Neural cell (in vitro differentiated cells): ENCODE results near the gene MDM2.

Source experiments
- EP300 ChIP-seq: fragments of 450-650 bp; conservative IDR thresholded peaks from 2 replicates; pipeline ENCODE4 v1.6.1; 2014; ENCODE audit warnings: antibody characterized with exemption, mild to moderate bottlenecking, moderate library complexity; ENCODE audit not compliant: poor library complexity, severe bottlenecking
- EZH2 ChIP-seq: fragments of 200-600, 300-800 bp; shearing (Covaris generic), sonication (generic); IDR thresholded peaks from 2 replicates; pipeline ENCODE4 v1.6.1; 2014; ENCODE audit warnings: antibody characterized with exemption, low read length, borderline replicate concordance, mild to moderate bottlenecking; ENCODE audit not compliant: insufficient read depth, poor library complexity, severe bottlenecking
- MXI1 ChIP-seq: fragments of 450-650 bp; conservative IDR thresholded peaks from 2 replicates; pipeline ENCODE4 v1.6.1; 2014; ENCODE audit warnings: antibody characterized with exemption, mild to moderate bottlenecking; ENCODE audit not compliant: poor library complexity, severe bottlenecking
- POLR2AphosphoS5 ChIP-seq: IDR thresholded peaks from 2 replicates; pipeline ENCODE4 v1.6.1; 2012
- RAD21 ChIP-seq: fragments of 450-650 bp; conservative IDR thresholded peaks from 2 replicates; pipeline ENCODE4 v1.6.1; 2014; ENCODE audit warnings: antibody characterized with exemption, mild to moderate bottlenecking, moderate library complexity
- SMC3 ChIP-seq: fragments of 450-650 bp; conservative IDR thresholded peaks from 2 replicates; pipeline ENCODE4 v1.6.1; 2014; ENCODE audit warnings: antibody characterized with exemption, mild to moderate bottlenecking, moderate library complexity; ENCODE audit not compliant: poor library complexity
- TAF1 ChIP-seq: IDR thresholded peaks from 2 replicates; pipeline ENCODE4 v1.6.1; 2012; ENCODE audit warnings: low read depth
- TF ChIP-seq, protein P1 (sequence below): fragments of 450-650 bp; IDR thresholded peaks from 2 replicates; pipeline ENCODE4 v1.5.1; 2014; ENCODE audit warnings: antibody characterized with exemption, mild to moderate bottlenecking, moderate library complexity; ENCODE audit not compliant: poor library complexity, severe bottlenecking
- TF ChIP-seq, protein P2 (sequence below): IDR thresholded peaks from 2 replicates; pipeline ENCODE4 v1.6.1; 2012; ENCODE audit warnings: borderline replicate concordance

DNA sequence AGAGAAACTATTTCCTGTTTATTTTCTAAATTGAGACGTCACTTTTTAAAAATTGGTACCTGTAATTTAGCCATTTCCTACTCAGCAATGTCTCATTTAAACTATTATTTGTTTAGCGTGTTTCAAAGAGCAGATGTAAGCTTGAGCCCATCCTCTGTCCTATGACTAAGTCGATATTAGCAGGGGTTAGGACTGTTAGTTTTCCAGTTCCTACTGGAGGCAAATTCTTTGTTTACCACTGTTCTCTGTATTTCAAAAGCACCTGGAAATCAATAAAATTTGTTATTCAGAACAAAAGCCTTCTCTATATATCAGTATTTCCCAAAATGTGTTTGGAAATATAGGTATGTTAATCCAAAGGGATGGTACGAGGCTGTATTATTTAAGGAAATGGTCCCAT is 42.4 kb downstream of the MDM2 start:
- TF ChIP-seq POLR2AphosphoS5, result no peak
- TF ChIP-seq, protein P1, sequence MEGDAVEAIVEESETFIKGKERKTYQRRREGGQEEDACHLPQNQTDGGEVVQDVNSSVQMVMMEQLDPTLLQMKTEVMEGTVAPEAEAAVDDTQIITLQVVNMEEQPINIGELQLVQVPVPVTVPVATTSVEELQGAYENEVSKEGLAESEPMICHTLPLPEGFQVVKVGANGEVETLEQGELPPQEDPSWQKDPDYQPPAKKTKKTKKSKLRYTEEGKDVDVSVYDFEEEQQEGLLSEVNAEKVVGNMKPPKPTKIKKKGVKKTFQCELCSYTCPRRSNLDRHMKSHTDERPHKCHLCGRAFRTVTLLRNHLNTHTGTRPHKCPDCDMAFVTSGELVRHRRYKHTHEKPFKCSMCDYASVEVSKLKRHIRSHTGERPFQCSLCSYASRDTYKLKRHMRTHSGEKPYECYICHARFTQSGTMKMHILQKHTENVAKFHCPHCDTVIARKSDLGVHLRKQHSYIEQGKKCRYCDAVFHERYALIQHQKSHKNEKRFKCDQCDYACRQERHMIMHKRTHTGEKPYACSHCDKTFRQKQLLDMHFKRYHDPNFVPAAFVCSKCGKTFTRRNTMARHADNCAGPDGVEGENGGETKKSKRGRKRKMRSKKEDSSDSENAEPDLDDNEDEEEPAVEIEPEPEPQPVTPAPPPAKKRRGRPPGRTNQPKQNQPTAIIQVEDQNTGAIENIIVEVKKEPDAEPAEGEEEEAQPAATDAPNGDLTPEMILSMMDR, result no peak
- TF ChIP-seq, protein P2, sequence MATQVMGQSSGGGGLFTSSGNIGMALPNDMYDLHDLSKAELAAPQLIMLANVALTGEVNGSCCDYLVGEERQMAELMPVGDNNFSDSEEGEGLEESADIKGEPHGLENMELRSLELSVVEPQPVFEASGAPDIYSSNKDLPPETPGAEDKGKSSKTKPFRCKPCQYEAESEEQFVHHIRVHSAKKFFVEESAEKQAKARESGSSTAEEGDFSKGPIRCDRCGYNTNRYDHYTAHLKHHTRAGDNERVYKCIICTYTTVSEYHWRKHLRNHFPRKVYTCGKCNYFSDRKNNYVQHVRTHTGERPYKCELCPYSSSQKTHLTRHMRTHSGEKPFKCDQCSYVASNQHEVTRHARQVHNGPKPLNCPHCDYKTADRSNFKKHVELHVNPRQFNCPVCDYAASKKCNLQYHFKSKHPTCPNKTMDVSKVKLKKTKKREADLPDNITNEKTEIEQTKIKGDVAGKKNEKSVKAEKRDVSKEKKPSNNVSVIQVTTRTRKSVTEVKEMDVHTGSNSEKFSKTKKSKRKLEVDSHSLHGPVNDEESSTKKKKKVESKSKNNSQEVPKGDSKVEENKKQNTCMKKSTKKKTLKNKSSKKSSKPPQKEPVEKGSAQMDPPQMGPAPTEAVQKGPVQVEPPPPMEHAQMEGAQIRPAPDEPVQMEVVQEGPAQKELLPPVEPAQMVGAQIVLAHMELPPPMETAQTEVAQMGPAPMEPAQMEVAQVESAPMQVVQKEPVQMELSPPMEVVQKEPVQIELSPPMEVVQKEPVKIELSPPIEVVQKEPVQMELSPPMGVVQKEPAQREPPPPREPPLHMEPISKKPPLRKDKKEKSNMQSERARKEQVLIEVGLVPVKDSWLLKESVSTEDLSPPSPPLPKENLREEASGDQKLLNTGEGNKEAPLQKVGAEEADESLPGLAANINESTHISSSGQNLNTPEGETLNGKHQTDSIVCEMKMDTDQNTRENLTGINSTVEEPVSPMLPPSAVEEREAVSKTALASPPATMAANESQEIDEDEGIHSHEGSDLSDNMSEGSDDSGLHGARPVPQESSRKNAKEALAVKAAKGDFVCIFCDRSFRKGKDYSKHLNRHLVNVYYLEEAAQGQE, result no peak
- no peak for TF ChIP-seq RAD21
- no peak for TF ChIP-seq EZH2
- no peak for TF ChIP-seq MXI1
- no peak for TF ChIP-seq EP300
- TF ChIP-seq TAF1, result no peak
- no peak for TF ChIP-seq SMC3
